ENCODE measurements around the gene ERBB4. TPM values are rescaled to one million over a fixed set of nuclear protein-coding genes. Genes with fewer than 3 reads are reported as not detected.

ERBB4 gene
- total and polyA plus RNA-seq, 3 experiments from 2014 or later = not detected

DNA sequence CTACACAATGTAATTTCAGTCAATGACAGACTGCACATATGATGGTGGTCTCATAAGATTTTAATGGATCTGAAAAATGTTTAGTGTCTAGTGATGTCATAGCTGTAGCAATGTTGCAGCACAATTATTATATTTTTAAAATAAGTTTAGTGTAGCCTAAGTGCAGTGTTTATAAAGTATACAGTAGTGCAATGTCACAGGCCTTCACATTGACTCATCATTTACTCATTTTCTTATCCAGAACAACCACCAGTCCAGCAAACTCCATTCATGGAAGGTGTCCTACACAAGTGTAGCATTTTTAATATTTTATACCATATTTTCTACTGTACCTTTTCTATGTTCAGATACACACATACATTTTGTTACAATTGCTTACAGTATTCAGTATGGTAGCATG is 663.1 kb downstream of the ERBB4 start:
- Histone ChIP-seq H3K9me3 (ENCODE audit: low read length) (no peaks in the 10 kb centered on the region), H3K4me3 (ENCODE audit: low read length) (no peak overlapping the region), H3K4me1 (ENCODE audit: insufficient read depth, low read length) (no peaks in the 10 kb centered on the region), H3K36me3 (ENCODE audit: insufficient read depth, low read length) (no peaks in the 10 kb centered on the region), H3K27me3 (ENCODE audit: insufficient read depth, low read length, poor library complexity, severe bottlenecking) (no peaks in the 10 kb centered on the region), H3K27ac (ENCODE audit: low read depth, low read length) (no peak overlapping the region)
- Mint-ChIP-seq H3K27ac (no peak overlapping the region), H3K4me3 (no peak overlapping the region), H3K9me3 (peaks cover 0 to 6% (median 0%) of the 10 kb centered on the region in 5 donors), H3K36me3 (no peaks in the 10 kb centered on the region), H3K27me3 (no peaks in the 10 kb centered on the region), H3K4me1 (no peaks in the 10 kb centered on the region)
- CTCF ChIA-PET = no interaction called here
- POLR2A ChIA-PET = no interaction called here
- DNase-seq = no peak

DNA sequence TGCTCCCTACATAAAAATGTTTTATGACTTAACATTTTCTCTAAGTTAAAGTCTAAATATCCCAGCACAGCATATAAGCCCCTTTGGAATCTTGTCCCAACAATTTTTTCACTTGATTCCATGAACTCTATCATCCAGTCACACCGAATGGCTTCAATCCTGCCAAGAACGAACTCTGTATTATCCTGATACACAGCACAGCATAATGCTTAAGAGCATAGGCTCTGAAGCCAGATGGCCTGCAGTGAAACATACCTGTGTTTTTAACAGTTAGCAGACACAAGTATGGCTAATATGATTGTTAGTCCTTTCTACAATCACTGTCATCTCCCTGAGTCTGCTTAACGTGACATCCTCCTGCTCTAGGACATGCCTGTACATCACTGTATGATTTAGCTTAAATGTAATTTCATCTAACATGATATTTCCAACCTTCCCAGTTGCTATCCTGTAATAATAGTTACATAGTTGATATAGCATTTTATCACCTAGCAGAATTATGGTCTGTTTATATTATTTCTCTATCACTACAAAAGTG is 669.5 kb downstream of the ERBB4 start:
- CTCF ChIA-PET = no interaction called here

GRCh38 chr2:211867845-211868451 is 670.7 kb downstream of the ERBB4 start:
- H3K4me3 Mint-ChIP-seq = no peak overlapping the region
- Histone ChIP-seq H3K4me3 (ENCODE audit: low read length) (no peak overlapping the region), H3K27me3 (ENCODE audit: insufficient read depth, low read length, poor library complexity, severe bottlenecking) (no peaks in the 10 kb centered on the region), H3K36me3 (ENCODE audit: insufficient read depth, low read length) (no peaks in the 10 kb centered on the region), H3K27ac (ENCODE audit: low read depth, low read length) (no peak overlapping the region), H3K4me1 (ENCODE audit: insufficient read depth, low read length) (no peaks in the 10 kb centered on the region), H3K9me3 (ENCODE audit: low read length) (no peaks in the 10 kb centered on the region)
- H3K4me1 Mint-ChIP-seq = no peaks in the 10 kb centered on the region
- no peak for DNase-seq
- H3K27ac Mint-ChIP-seq = no peak overlapping the region
- peaks cover 2 to 13% (median 4%) of the 10 kb centered on the region in 5 donors for H3K9me3 Mint-ChIP-seq
- no peaks in the 10 kb centered on the region for H3K27me3 Mint-ChIP-seq
- POLR2A ChIA-PET = no interaction called here
- CTCF ChIA-PET = no interaction called here
- H3K36me3 Mint-ChIP-seq = no peaks in the 10 kb centered on the region

More for the DNA sequence above, 669.5 kb downstream of the ERBB4 start:
- H3K9me3 ChIP-seq (ENCODE audit: low read length) = no peaks in the 10 kb centered on the region
- Mint-ChIP-seq H3K9me3 (peaks cover under 1 to 13% (median 3%) of the 10 kb centered on the region in 5 donors), H3K4me3 (no peak overlapping the region), H3K27me3 (no peaks in the 10 kb centered on the region), H3K36me3 (no peaks in the 10 kb centered on the region), H3K27ac (no peak overlapping the region), H3K4me1 (no peaks in the 10 kb centered on the region)
- H3K27me3 ChIP-seq (ENCODE audit: insufficient read depth, low read length, poor library complexity, severe bottlenecking) = no peaks in the 10 kb centered on the region
- no peak for DNase-seq
- H3K27ac ChIP-seq (ENCODE audit: low read depth, low read length) = no peak overlapping the region
- H3K4me1 ChIP-seq (ENCODE audit: insufficient read depth, low read length) = no peaks in the 10 kb centered on the region
- no peak overlapping the region for H3K4me3 ChIP-seq (ENCODE audit: low read length)
- H3K36me3 ChIP-seq (ENCODE audit: insufficient read depth, low read length) = no peaks in the 10 kb centered on the region
- POLR2A ChIA-PET = no interaction called here

DNA sequence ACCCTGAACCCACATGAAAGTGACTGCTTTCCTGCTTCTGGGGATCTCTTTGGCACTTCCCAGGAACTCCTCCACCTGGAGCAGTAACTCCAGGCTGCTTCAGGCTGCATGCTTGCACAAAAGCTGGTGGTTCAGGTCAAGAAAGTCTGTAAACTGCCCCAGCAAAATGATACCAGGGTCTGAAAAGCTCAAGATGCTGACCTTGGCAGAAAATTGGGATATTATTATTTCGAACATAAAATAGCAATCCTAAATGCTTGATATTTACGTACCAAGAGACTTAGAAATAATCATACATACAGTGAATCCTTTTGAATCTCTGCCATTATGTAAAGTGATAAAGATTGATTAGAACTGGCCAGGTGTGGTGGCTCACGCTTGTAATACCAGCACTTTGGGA is 674.3 kb downstream of the ERBB4 start:
- Histone ChIP-seq H3K4me3 (ENCODE audit: low read length) (no peak overlapping the region), H3K27ac (ENCODE audit: low read depth, low read length) (no peak overlapping the region), H3K36me3 (ENCODE audit: insufficient read depth, low read length) (no peaks in the 10 kb centered on the region), H3K4me1 (ENCODE audit: insufficient read depth, low read length) (no peaks in the 10 kb centered on the region), H3K9me3 (ENCODE audit: low read length) (no peaks in the 10 kb centered on the region), H3K27me3 (ENCODE audit: insufficient read depth, low read length, poor library complexity, severe bottlenecking) (no peaks in the 10 kb centered on the region)
- H3K9me3 Mint-ChIP-seq = peaks cover 2 to 12% (median 4%) of the 10 kb centered on the region in 5 donors
- POLR2A ChIA-PET = no interaction called here
- H3K4me1 Mint-ChIP-seq = no peaks in the 10 kb centered on the region
- no peak overlapping the region for H3K4me3 Mint-ChIP-seq
- DNase-seq = no peak
- CTCF ChIA-PET = no interaction called here
- no peak overlapping the region for H3K27ac Mint-ChIP-seq
- H3K36me3 Mint-ChIP-seq = no peaks in the 10 kb centered on the region
- H3K27me3 Mint-ChIP-seq = no peaks in the 10 kb centered on the region

GRCh38 chr2:211860224-211860623 is 678.4 kb downstream of the ERBB4 start:
- H3K4me1 ChIP-seq (ENCODE audit: insufficient read depth, low read length) = no peaks in the 10 kb centered on the region
- H3K9me3 ChIP-seq (ENCODE audit: low read length) = no peaks in the 10 kb centered on the region
- no peaks in the 10 kb centered on the region for H3K27me3 ChIP-seq (ENCODE audit: insufficient read depth, low read length, poor library complexity, severe bottlenecking)
- Mint-ChIP-seq H3K27ac (no peak overlapping the region), H3K9me3 (peaks cover 2 to 8% (median 5%) of the 10 kb centered on the region in 5 donors), H3K4me1 (no peaks in the 10 kb centered on the region), H3K27me3 (no peaks in the 10 kb centered on the region), H3K36me3 (no peaks in the 10 kb centered on the region), H3K4me3 (no peak overlapping the region)
- CTCF ChIA-PET = no interaction called here
- POLR2A ChIA-PET = no interaction called here
- no peak for DNase-seq
- no peak overlapping the region for H3K4me3 ChIP-seq (ENCODE audit: low read length)
- H3K27ac ChIP-seq (ENCODE audit: low read depth, low read length) = no peak overlapping the region
- no peaks in the 10 kb centered on the region for H3K36me3 ChIP-seq (ENCODE audit: insufficient read depth, low read length)

DNA sequence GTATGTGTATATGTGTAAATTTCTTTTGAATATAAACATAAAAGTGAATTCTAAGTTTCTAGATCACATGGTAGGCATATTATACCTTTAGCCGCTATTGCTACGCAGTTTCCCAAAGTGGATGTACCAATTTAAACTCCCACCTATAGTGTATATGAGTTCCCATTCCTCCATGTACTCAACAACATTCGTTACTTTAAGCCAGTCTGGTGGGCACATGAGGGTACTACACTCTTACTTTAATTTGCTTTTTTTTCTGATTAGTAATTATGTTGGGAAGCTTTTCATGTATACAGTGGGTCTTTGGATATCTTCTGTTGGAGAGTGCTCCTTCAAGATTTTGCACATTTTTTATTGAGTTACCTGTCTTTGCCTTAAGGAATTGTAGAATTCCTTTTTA is 683.8 kb downstream of the ERBB4 start:
- DNase-seq = no peak
- H3K27me3 ChIP-seq (ENCODE audit: insufficient read depth, low read length, poor library complexity, severe bottlenecking) = no peaks in the 10 kb centered on the region
- Mint-ChIP-seq H3K27me3 (no peaks in the 10 kb centered on the region), H3K4me3 (no peak overlapping the region), H3K27ac (no peak overlapping the region), H3K4me1 (no peaks in the 10 kb centered on the region), H3K36me3 (peaks cover 0 to 1% (median 0%) of the 10 kb centered on the region in 3 donors), H3K9me3 (peaks cover 0 to 16% (median 3%) of the 10 kb centered on the region in 5 donors)
- H3K4me1 ChIP-seq (ENCODE audit: insufficient read depth, low read length) = no peaks in the 10 kb centered on the region
- H3K4me3 ChIP-seq (ENCODE audit: low read length) = no peak overlapping the region
- ChIA-PET CTCF (no interaction called here), POLR2A (no interaction called here)
- H3K27ac ChIP-seq (ENCODE audit: low read depth, low read length) = no peak overlapping the region
- H3K36me3 ChIP-seq (ENCODE audit: insufficient read depth, low read length) = no peaks in the 10 kb centered on the region
- no peaks in the 10 kb centered on the region for H3K9me3 ChIP-seq (ENCODE audit: low read length)

- H3K27ac Mint-ChIP-seq = no peak overlapping the region
- POLR2A ChIA-PET = no interaction called here
These were observed 691.9 kb downstream of the ERBB4 start for GRCh38 chr2:211846714-211847113.

GRCh38 chr2:211846036-211846400 is 692.6 kb downstream of the ERBB4 start:
- Histone ChIP-seq H3K27ac (ENCODE audit: low read depth, low read length) (no peak overlapping the region), H3K4me1 (ENCODE audit: insufficient read depth, low read length) (no peaks in the 10 kb centered on the region), H3K36me3 (ENCODE audit: insufficient read depth, low read length) (no peaks in the 10 kb centered on the region), H3K9me3 (ENCODE audit: low read length) (no peaks in the 10 kb centered on the region), H3K4me3 (ENCODE audit: low read length) (no peak overlapping the region), H3K27me3 (ENCODE audit: insufficient read depth, low read length, poor library complexity, severe bottlenecking) (no peaks in the 10 kb centered on the region)
- Mint-ChIP-seq H3K4me3 (no peak overlapping the region), H3K4me1 (no peaks in the 10 kb centered on the region), H3K27me3 (no peaks in the 10 kb centered on the region), H3K27ac (no peak overlapping the region), H3K9me3 (peaks cover 0 to 10% (median 2%) of the 10 kb centered on the region in 5 donors), H3K36me3 (no peaks in the 10 kb centered on the region)
- POLR2A ChIA-PET = no interaction called here
- no peak for DNase-seq
- CTCF ChIA-PET = no interaction called here

More at GRCh38 chr2:211846714-211847113, 691.9 kb downstream of the ERBB4 start:
- H3K27me3 ChIP-seq (ENCODE audit: insufficient read depth, low read length, poor library complexity, severe bottlenecking) = no peaks in the 10 kb centered on the region
- CTCF ChIA-PET = no interaction called here
- no peaks in the 10 kb centered on the region for H3K9me3 ChIP-seq (ENCODE audit: low read length)
- H3K4me3 ChIP-seq (ENCODE audit: low read length) = no peak overlapping the region
- DNase-seq = no peak
- Mint-ChIP-seq H3K36me3 (no peaks in the 10 kb centered on the region), H3K27me3 (no peaks in the 10 kb centered on the region), H3K4me3 (no peak overlapping the region), H3K9me3 (peaks cover 0 to 8% (median 2%) of the 10 kb centered on the region in 5 donors), H3K4me1 (no peaks in the 10 kb centered on the region)
- no peaks in the 10 kb centered on the region for H3K36me3 ChIP-seq (ENCODE audit: insufficient read depth, low read length)
- no peak overlapping the region for H3K27ac ChIP-seq (ENCODE audit: low read depth, low read length)
- H3K4me1 ChIP-seq (ENCODE audit: insufficient read depth, low read length) = no peaks in the 10 kb centered on the region

Data from CD8-positive, alpha-beta memory T cell (primary cell).